ENCODE data around the gene HDAC7. TPM values are rescaled to one million over a fixed set of nuclear protein-coding genes. Genes with fewer than 3 reads are reported as not detected.
A peak's percentile ranks its signal among the peaks of the same experiment; 100 is the strongest.

Gene HDAC7
- total and polyA plus RNA-seq, 2 of the 13 experiments (the other 11 are each of a cell fraction or from before 2014, with no cell fraction given), result 4.6 to 10.8 TPM

DNA sequence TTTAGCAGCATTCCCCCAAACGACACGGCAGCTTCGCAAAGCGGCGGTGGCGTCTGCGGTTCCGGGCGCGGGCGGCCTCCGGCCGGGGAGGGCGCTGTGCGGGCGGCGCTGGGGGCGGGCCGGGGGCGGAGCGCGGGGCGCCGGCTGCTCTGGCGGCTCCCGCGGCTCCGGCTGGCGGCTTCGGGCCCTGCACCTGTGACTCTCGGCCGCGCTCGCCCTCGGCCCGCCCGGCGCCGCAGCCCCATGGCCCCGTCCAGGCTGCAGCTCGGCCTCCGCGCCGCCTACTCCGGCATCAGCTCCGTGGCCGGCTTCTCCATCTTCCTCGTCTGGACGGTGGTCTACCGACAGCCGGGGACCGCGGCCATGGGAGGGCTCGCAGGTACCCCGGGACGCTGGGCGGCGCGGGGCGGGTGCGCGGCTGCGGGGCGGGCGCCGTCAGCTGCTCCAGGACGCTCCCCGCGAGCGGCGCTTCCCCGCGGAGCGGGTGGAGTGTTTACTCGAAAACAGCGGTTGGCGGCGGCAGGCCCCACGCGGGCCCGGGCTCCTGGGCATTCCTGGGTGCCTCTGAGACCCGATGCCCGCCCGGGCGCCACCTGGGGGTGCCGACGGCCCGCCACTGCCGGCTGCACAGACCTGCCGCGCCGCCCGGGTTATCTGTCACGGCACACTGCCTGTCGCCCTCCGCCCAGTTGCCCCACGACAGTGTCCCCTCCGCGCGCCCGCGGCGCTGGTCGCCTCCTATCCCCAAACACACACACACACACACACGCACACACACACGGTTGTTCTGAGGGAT lies 46.4 kb downstream of the HDAC7 start, which contains the start of gene SLC48A1 (continued):
- TF ChIP-seq, protein P1, sequence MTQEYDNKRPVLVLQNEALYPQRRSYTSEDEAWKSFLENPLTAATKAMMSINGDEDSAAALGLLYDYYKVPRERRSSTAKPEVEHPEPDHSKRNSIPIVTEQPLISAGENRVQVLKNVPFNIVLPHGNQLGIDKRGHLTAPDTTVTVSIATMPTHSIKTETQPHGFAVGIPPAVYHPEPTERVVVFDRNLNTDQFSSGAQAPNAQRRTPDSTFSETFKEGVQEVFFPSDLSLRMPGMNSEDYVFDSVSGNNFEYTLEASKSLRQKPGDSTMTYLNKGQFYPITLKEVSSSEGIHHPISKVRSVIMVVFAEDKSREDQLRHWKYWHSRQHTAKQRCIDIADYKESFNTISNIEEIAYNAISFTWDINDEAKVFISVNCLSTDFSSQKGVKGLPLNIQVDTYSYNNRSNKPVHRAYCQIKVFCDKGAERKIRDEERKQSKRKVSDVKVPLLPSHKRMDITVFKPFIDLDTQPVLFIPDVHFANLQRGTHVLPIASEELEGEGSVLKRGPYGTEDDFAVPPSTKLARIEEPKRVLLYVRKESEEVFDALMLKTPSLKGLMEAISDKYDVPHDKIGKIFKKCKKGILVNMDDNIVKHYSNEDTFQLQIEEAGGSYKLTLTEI (CRISPR knock-in tag; conservative IDR thresholded peaks at IDR 0.05), result no peak
- TF ChIP-seq ZSCAN5A (CRISPR knock-in tag; IDR thresholded peaks at IDR 0.05; ENCODE audit: borderline replicate concordance), result no peak
- TF ChIP-seq ZNF572 (CRISPR knock-in tag; IDR thresholded peaks at IDR 0.05), result no peak
- TF ChIP-seq, protein P2, sequence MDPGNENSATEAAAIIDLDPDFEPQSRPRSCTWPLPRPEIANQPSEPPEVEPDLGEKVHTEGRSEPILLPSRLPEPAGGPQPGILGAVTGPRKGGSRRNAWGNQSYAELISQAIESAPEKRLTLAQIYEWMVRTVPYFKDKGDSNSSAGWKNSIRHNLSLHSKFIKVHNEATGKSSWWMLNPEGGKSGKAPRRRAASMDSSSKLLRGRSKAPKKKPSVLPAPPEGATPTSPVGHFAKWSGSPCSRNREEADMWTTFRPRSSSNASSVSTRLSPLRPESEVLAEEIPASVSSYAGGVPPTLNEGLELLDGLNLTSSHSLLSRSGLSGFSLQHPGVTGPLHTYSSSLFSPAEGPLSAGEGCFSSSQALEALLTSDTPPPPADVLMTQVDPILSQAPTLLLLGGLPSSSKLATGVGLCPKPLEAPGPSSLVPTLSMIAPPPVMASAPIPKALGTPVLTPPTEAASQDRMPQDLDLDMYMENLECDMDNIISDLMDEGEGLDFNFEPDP (CRISPR knock-in tag; conservative IDR thresholded peaks at IDR 0.05), result no peak
- no peak for TF ChIP-seq ZNF839 (CRISPR knock-in tag; IDR thresholded peaks at IDR 0.05; ENCODE audit: borderline replicate concordance)
- TF ChIP-seq HNF4G (IDR thresholded peaks at IDR 0.05; ENCODE audit: borderline replicate concordance, low read depth, low read length), result no peak
- no peak for TF ChIP-seq HNF4G (CRISPR knock-in tag; IDR thresholded peaks at IDR 0.05; ENCODE audit: borderline replicate concordance, low read depth)
- TF ChIP-seq ZNF691 (CRISPR knock-in tag; IDR thresholded peaks at IDR 0.05; ENCODE audit: borderline replicate concordance, low read depth), result no peak
- TF ChIP-seq AGO2 (optimal IDR thresholded peaks at IDR 0.05; ENCODE audit: low read depth, low read length), result peak; percentile 19
- no peak for TF ChIP-seq HMG20A (CRISPR knock-in tag; IDR thresholded peaks at IDR 0.05; ENCODE audit: borderline replicate concordance)
- TF ChIP-seq, protein P3, sequence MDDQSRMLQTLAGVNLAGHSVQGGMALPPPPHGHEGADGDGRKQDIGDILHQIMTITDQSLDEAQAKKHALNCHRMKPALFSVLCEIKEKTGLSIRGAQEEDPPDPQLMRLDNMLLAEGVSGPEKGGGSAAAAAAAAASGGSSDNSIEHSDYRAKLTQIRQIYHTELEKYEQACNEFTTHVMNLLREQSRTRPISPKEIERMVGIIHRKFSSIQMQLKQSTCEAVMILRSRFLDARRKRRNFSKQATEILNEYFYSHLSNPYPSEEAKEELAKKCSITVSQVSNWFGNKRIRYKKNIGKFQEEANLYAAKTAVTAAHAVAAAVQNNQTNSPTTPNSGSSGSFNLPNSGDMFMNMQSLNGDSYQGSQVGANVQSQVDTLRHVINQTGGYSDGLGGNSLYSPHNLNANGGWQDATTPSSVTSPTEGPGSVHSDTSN (CRISPR knock-in tag; IDR thresholded peaks at IDR 0.05; ENCODE audit: borderline replicate concordance), result no peak
- TF ChIP-seq TBX2 (CRISPR knock-in tag; IDR thresholded peaks at IDR 0.05; ENCODE audit: borderline replicate concordance), result 0 out of 2 replicates have a peak, but pooled peaks have one; percentile 12
- no peak for TF ChIP-seq ZNF562 (CRISPR knock-in tag; IDR thresholded peaks at IDR 0.05; ENCODE audit: borderline replicate concordance)
- no peak for TF ChIP-seq ZNF160 (CRISPR knock-in tag; IDR thresholded peaks at IDR 0.05)
- TF ChIP-seq, protein P4, sequence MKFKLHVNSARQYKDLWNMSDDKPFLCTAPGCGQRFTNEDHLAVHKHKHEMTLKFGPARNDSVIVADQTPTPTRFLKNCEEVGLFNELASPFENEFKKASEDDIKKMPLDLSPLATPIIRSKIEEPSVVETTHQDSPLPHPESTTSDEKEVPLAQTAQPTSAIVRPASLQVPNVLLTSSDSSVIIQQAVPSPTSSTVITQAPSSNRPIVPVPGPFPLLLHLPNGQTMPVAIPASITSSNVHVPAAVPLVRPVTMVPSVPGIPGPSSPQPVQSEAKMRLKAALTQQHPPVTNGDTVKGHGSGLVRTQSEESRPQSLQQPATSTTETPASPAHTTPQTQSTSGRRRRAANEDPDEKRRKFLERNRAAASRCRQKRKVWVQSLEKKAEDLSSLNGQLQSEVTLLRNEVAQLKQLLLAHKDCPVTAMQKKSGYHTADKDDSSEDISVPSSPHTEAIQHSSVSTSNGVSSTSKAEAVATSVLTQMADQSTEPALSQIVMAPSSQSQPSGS (CRISPR knock-in tag; IDR thresholded peaks at IDR 0.05), result no peak
- TF ChIP-seq, protein P5, sequence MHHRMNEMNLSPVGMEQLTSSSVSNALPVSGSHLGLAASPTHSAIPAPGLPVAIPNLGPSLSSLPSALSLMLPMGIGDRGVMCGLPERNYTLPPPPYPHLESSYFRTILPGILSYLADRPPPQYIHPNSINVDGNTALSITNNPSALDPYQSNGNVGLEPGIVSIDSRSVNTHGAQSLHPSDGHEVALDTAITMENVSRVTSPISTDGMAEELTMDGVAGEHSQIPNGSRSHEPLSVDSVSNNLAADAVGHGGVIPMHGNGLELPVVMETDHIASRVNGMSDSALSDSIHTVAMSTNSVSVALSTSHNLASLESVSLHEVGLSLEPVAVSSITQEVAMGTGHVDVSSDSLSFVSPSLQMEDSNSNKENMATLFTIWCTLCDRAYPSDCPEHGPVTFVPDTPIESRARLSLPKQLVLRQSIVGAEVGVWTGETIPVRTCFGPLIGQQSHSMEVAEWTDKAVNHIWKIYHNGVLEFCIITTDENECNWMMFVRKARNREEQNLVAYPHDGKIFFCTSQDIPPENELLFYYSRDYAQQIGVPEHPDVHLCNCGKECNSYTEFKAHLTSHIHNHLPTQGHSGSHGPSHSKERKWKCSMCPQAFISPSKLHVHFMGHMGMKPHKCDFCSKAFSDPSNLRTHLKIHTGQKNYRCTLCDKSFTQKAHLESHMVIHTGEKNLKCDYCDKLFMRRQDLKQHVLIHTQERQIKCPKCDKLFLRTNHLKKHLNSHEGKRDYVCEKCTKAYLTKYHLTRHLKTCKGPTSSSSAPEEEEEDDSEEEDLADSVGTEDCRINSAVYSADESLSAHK (CRISPR knock-in tag; IDR thresholded peaks at IDR 0.05; ENCODE audit: borderline replicate concordance), result no peak

Measured in HepG2 (cell line).